ENCODE results near the gene SLC35B1.

DNA sequence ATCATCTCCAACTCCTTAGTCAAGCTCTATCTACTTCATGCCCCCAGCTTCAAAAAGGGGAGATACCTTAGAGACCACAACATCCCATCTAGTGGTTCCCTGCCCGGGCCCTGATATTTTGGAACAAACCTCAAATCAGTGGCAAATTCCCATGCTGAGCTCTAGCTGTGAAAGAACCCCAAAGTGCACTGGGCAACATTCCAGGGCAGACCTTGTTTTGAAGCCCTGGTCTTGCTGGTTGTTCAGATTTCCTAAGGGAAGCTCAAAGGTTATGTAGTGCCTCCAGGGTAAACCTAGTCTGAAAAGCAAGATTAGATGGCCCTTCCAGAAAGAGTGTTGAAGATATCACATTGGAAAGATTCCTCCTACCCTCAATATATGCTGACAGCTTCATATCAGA, 39.9 kb upstream of the SLC35B1 start:
- TF ChIP-seq RAD21 (conservative IDR thresholded peaks at IDR 0.05 in 1 of 2, IDR thresholded peaks at IDR 0.05 in 1 of 2) (no peak), POLR2A (IDR thresholded peaks at IDR 0.05; ENCODE audit: low read length) (no peak), RFX5 (IDR thresholded peaks at IDR 0.05) (no peak), HDAC2 (IDR thresholded peaks at IDR 0.05) (no peak), EP300 (IDR thresholded peaks at IDR 0.05) (no peak), HOXB13 (CRISPR knock-in tag; IDR thresholded peaks at IDR 0.05; ENCODE audit: low read depth) (no peak)
- TF ChIP-seq, protein P1, sequence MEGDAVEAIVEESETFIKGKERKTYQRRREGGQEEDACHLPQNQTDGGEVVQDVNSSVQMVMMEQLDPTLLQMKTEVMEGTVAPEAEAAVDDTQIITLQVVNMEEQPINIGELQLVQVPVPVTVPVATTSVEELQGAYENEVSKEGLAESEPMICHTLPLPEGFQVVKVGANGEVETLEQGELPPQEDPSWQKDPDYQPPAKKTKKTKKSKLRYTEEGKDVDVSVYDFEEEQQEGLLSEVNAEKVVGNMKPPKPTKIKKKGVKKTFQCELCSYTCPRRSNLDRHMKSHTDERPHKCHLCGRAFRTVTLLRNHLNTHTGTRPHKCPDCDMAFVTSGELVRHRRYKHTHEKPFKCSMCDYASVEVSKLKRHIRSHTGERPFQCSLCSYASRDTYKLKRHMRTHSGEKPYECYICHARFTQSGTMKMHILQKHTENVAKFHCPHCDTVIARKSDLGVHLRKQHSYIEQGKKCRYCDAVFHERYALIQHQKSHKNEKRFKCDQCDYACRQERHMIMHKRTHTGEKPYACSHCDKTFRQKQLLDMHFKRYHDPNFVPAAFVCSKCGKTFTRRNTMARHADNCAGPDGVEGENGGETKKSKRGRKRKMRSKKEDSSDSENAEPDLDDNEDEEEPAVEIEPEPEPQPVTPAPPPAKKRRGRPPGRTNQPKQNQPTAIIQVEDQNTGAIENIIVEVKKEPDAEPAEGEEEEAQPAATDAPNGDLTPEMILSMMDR (IDR thresholded peaks at IDR 0.05) = no peak
- TF ChIP-seq, protein P2, sequence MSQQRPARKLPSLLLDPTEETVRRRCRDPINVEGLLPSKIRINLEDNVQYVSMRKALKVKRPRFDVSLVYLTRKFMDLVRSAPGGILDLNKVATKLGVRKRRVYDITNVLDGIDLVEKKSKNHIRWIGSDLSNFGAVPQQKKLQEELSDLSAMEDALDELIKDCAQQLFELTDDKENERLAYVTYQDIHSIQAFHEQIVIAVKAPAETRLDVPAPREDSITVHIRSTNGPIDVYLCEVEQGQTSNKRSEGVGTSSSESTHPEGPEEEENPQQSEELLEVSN (IDR thresholded peaks at IDR 0.05; ENCODE audit: borderline replicate concordance, low read depth) = no peak

Measured in A549 (cell line).